MCF 10A (cell line): Measurements from ENCODE around the gene NPY2R. TPM values are rescaled to one million over a fixed set of nuclear protein-coding genes. Genes with fewer than 3 reads are reported as not detected.

Experiments
- BruUV-seq: library from RNA; stranded (reverse); fragments of 400-500 nt; replicated peaks from 2 replicates; lab custom pipeline; 2021; lab: Mats Ljungman, UMichigan
- CTCF ChIA-PET: fragments of 300-600 bp; sonication (Branson Sonifier 250); formaldehyde crosslinking; extraction: SDS; loops from one replicate; lab custom pipeline; 2021; ENCODE audit warnings: antibody characterized with exemption, inconsistent platforms; lab: Yijun Ruan, JAX
- POLR2A ChIA-PET: fragments of 300-600, 350-650 bp; sonication (Branson Sonifier 250); formaldehyde crosslinking; extraction: SDS; loops from one replicate; lab custom pipeline; 2020; ENCODE audit warnings: antibody characterized with exemption, inconsistent platforms; lab: Yijun Ruan, JAX
- DNase-seq: peaks from one replicate; pipeline ENCODE4 v3.0.0-alpha.2; 2018; ENCODE audit not compliant: unreplicated experiment
- H3K27ac Mint-ChIP-seq: one replicate; pipeline ENCODE4 v1.8.0; 2022; ENCODE audit warnings: mild to moderate bottlenecking, low read depth, mixed read lengths; ENCODE audit not compliant: unreplicated experiment
- H3K27me3 Mint-ChIP-seq: one replicate; pipeline ENCODE4 v1.8.0; 2022; ENCODE audit warnings: mixed read lengths; ENCODE audit not compliant: insufficient read depth, unreplicated experiment
- H3K36me3 Mint-ChIP-seq: one replicate; pipeline ENCODE4 v1.8.0; 2022; ENCODE audit warnings: mild to moderate bottlenecking, moderate library complexity, mixed read lengths; ENCODE audit not compliant: insufficient read depth, unreplicated experiment
- H3K4me1 Mint-ChIP-seq: one replicate; pipeline ENCODE4 v1.8.0; 2022; ENCODE audit warnings: mixed read lengths; ENCODE audit not compliant: insufficient read depth, unreplicated experiment
- H3K4me3 Mint-ChIP-seq: one replicate; pipeline ENCODE4 v1.8.0; 2022; ENCODE audit warnings: mild to moderate bottlenecking, moderate library complexity, mixed read lengths; ENCODE audit not compliant: unreplicated experiment
- H3K9me3 Mint-ChIP-seq: one replicate; pipeline ENCODE4 v1.8.0; 2022; ENCODE audit warnings: mixed read lengths; ENCODE audit not compliant: unreplicated experiment
- intact Hi-C: fragments of 100-400 bp; cut with micrococcal nuclease; formaldehyde crosslinking; loops from 2 replicates; pipeline ENCODE4 v1.14.1; 2022
- total RNA-seq: library from RNA; stranded (reverse); gene quantifications from 2 replicates; pipeline ENCODE4 v1.2.3, GENCODE V29; 2022
- TF ChIP-seq, protein P1 (sequence below): fragments of 200-600 bp; IDR thresholded peaks from one replicate; pipeline ENCODE4 v1.8.0; 2022; ENCODE audit warnings: antibody characterized with exemption, mild to moderate bottlenecking; ENCODE audit not compliant: unreplicated experiment

NPY2R gene
- total RNA-seq, 1 experiment from 2014 or later, result not detected

DNA sequence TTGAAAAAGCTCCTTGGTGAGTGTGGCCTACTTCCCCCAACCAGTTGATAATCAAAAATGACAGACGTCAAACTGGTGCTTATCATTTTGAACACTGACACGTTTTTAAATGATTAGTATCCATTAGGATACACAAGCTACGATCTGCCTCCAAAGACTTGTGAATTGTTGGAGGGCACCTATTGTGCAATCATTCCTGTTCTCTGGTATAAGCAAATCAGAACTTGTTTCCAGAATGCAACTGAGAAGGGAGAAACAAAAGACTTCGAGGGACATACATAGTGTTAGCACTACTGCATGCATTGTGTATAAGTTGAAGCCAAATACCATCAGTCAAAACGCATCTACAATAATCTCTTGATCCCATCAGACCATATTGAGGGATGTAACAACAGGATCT, 11.6 kb downstream of the NPY2R start:
- POLR2A ChIA-PET, result no interaction called here

DNA sequence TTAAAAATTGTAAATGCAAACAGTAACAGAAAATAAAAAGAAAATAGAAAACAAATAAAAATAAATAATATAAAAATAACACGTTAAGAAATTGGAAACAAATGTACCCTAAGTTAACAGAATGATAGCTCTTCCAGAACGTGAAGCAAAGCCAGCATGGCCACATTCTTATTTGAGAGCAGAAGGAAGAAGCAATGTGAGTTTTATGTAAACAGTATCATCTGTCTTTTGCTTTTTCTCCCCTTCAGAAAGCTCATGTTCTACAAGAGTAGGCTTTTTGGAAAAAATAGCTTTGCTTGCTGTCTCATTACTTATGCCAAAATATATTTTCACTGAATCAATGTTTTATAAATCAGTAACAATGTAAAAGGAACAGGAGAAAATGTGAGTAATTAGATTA, 18.7 kb downstream of the NPY2R start:
- DNase-seq, result no peak
- Mint-ChIP-seq H3K27me3 (no peaks in the 10 kb centered on the region), H3K9me3 (no peaks in the 10 kb centered on the region), H3K36me3 (no peaks in the 10 kb centered on the region), H3K4me1 (no peaks in the 10 kb centered on the region), H3K27ac (no peak overlapping the region), H3K4me3 (no peak overlapping the region)
- intact Hi-C loops, result no loop called here
- TF ChIP-seq, protein P1, sequence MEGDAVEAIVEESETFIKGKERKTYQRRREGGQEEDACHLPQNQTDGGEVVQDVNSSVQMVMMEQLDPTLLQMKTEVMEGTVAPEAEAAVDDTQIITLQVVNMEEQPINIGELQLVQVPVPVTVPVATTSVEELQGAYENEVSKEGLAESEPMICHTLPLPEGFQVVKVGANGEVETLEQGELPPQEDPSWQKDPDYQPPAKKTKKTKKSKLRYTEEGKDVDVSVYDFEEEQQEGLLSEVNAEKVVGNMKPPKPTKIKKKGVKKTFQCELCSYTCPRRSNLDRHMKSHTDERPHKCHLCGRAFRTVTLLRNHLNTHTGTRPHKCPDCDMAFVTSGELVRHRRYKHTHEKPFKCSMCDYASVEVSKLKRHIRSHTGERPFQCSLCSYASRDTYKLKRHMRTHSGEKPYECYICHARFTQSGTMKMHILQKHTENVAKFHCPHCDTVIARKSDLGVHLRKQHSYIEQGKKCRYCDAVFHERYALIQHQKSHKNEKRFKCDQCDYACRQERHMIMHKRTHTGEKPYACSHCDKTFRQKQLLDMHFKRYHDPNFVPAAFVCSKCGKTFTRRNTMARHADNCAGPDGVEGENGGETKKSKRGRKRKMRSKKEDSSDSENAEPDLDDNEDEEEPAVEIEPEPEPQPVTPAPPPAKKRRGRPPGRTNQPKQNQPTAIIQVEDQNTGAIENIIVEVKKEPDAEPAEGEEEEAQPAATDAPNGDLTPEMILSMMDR, result no peak
- BruUV-seq, result no TSS peak
- CTCF ChIA-PET, result no interaction called here
- POLR2A ChIA-PET, result no interaction called here

More for the DNA sequence above, 11.6 kb downstream of the NPY2R start:
- Mint-ChIP-seq H3K4me1 (no peaks in the 10 kb centered on the region), H3K4me3 (no peak overlapping the region), H3K27me3 (no peaks in the 10 kb centered on the region), H3K9me3 (no peaks in the 10 kb centered on the region), H3K27ac (no peak overlapping the region), H3K36me3 (no peaks in the 10 kb centered on the region)
- no TSS peak for BruUV-seq
- CTCF ChIA-PET, result no interaction called here
- DNase-seq, result no peak
- TF ChIP-seq, protein P1, result no peak
- intact Hi-C loops, result no loop called here

DNA sequence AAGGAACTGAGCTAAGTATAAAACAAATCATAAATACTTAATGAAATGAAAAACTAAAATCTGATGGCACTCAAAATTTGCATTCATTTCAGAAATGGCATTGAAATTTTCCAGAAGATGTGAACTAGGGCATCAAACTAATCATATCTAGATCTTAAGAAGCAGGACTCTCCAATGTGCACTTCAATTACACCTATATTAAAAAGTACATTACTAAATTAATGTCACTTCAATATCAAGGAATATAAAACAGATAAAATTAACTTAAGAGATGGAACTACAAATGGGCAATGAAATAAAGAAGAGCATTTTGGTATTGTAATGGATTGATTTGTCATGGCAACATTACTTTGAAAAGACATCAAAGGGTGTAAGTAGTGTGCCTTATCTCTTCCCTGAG, 20.3 kb downstream of the NPY2R start:
- no peaks in the 10 kb centered on the region for H3K27me3 Mint-ChIP-seq
- ChIA-PET CTCF (no interaction called here), POLR2A (interaction anchor here (0.7 kb wide), 1 partner anchor 37 kb away, joined by 3 read pairs; no protein-coding TSS in a partner anchor)
- no peak for DNase-seq
- TF ChIP-seq, protein P1, result no peak
- H3K36me3 Mint-ChIP-seq, result no peaks in the 10 kb centered on the region
- no peak overlapping the region for H3K27ac Mint-ChIP-seq
- intact Hi-C loops, result no loop called here
- H3K4me1 Mint-ChIP-seq, result peaks cover 2% of the 10 kb centered on the region
- peaks cover 3% of the 10 kb centered on the region for H3K9me3 Mint-ChIP-seq
- H3K4me3 Mint-ChIP-seq, result no peak overlapping the region
- no TSS peak for BruUV-seq

DNA sequence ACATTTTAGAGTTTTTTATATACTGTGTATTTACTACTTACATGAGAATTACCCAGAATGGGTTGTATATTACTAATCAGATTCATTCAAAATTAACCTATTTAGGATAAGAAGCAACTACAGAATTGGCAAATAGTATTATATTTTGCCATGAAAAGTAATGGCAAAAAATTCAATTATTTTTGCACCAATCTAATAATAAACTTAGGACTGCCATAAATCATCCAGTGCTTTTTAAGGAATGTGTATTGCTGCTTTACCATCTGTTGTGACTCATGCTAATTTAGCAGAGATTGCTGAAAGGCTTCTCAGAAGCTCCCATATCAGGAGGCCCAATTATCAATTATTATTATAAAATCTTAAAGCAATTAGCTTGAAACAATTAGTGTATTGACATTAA, 24.0 kb downstream of the NPY2R start:
- no peaks in the 10 kb centered on the region for H3K27me3 Mint-ChIP-seq
- TF ChIP-seq, protein P1, result no peak
- no peak for DNase-seq
- POLR2A ChIA-PET, result no interaction called here
- no peak overlapping the region for H3K4me3 Mint-ChIP-seq
- BruUV-seq, result no TSS peak
- no peaks in the 10 kb centered on the region for H3K36me3 Mint-ChIP-seq
- intact Hi-C loops, result no loop called here
- H3K4me1 Mint-ChIP-seq, result peaks cover 9% of the 10 kb centered on the region
- H3K9me3 Mint-ChIP-seq, result peaks cover 8% of the 10 kb centered on the region
- no peak overlapping the region for H3K27ac Mint-ChIP-seq
- CTCF ChIA-PET, result no interaction called here
